ENCODE data around the gene JOSD2.

DNA sequence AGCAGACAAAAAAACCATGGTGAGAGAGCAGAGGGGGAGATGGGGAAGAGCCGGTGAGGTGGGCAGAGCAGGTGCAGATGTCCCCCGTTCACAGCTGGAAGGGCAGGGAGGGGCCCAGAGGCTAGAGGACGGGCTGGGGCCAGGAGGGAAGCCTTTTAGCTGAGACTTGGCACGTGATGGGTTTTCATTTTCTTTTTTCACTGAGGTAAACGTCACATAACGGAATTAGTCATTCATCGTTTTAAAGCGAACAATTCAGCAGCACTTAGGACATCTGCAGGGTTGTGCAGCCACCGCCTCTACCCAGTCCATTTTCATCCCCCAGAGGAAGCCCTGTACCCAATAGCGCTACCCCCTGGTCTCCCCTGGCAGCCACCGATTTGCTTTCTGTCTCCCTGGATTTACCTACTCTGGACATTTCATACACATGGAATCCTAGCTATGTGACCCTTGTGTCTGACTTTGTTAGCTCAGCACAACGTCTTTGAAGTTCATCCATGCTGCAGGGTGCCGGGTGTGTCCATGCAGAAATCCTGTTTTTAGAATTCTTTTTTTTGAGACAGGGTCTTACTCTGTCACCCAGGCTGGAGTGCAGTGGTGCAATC is 50.7 kb downstream of the JOSD2 start:
- TF ChIP-seq, protein P1, sequence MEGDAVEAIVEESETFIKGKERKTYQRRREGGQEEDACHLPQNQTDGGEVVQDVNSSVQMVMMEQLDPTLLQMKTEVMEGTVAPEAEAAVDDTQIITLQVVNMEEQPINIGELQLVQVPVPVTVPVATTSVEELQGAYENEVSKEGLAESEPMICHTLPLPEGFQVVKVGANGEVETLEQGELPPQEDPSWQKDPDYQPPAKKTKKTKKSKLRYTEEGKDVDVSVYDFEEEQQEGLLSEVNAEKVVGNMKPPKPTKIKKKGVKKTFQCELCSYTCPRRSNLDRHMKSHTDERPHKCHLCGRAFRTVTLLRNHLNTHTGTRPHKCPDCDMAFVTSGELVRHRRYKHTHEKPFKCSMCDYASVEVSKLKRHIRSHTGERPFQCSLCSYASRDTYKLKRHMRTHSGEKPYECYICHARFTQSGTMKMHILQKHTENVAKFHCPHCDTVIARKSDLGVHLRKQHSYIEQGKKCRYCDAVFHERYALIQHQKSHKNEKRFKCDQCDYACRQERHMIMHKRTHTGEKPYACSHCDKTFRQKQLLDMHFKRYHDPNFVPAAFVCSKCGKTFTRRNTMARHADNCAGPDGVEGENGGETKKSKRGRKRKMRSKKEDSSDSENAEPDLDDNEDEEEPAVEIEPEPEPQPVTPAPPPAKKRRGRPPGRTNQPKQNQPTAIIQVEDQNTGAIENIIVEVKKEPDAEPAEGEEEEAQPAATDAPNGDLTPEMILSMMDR (IDR thresholded peaks at IDR 0.05), result no peak
- TF ChIP-seq POLR2A (IDR thresholded peaks at IDR 0.05), result no peak

Measured in lower leg skin (tissue), 3 donors.